H1 (cell line): ENCODE results near the gene TFAP2C. TPM values are rescaled to one million over a fixed set of nuclear protein-coding genes. Genes with fewer than 3 reads are reported as not detected.

ENCODE experiments used
- CTCF ChIA-PET: fragments of 300-600 bp; sonication (Branson Sonifier 250); formaldehyde crosslinking; loops from one replicate; lab custom pipeline; 2021; ENCODE audit not compliant: partially characterized antibody; lab: Charles Lee
- POLR2A ChIA-PET: fragments of 300-600 bp; sonication (Branson Sonifier 250); formaldehyde crosslinking; loops from one replicate; lab custom pipeline; 2021; ENCODE audit warnings: inconsistent platforms; ENCODE audit not compliant: partially characterized antibody; lab: Charles Lee
- DNase-seq, 2 experiments: peaks; one replicate each; pipeline versions ENCODE4 v3.0.0 to v3.0.0-alpha.2; 2010 to 2022; ENCODE audit warnings: low spot score in 2 of 2, low read depth in 1 of 2, mixed read lengths in 1 of 2
- FAIRE-seq: peaks from 2 replicates; lab custom pipeline; 2011; peaks lifted over from hg19 to GRCh38; lab: Jason Lieb, UNC
- H2AFZ ChIP-seq: 2 replicates; pipeline ENCODE4 v1.8.1; 2012; ENCODE audit warnings: low read length, inconsistent platforms
- H2AK5ac ChIP-seq: 2 replicates; pipeline ENCODE4 v1.6.1; 2013; ENCODE audit warnings: low read depth, low read length
- H2BK120ac ChIP-seq: replicated peaks from 2 replicates; pipeline ENCODE3; 2013; ENCODE audit warnings: low read depth, low read length, inconsistent platforms
- H2BK12ac ChIP-seq: 2 replicates; pipeline ENCODE4 v1.6.1; 2013; ENCODE audit warnings: low read depth, low read length
- H2BK15ac ChIP-seq: 2 replicates; pipeline ENCODE4 v1.6.1; 2013; ENCODE audit warnings: low read length
- H2BK20ac ChIP-seq: 2 replicates; pipeline ENCODE4 v1.6.1; 2013; ENCODE audit warnings: low read length
- H2BK5ac ChIP-seq: 2 replicates; pipeline ENCODE4 v1.6.1; 2013; ENCODE audit warnings: low read depth, low read length
- H3K14ac ChIP-seq: 2 replicates; pipeline ENCODE4 v1.6.1; 2013; ENCODE audit warnings: inconsistent platforms; ENCODE audit not compliant: insufficient read length
- H3K18ac ChIP-seq: 2 replicates; pipeline ENCODE4 v1.6.1; 2013; ENCODE audit warnings: low read length; ENCODE audit errors: extremely low read depth
- H3K23ac ChIP-seq: 2 replicates; pipeline ENCODE4 v1.6.1; 2013; ENCODE audit warnings: inconsistent platforms; ENCODE audit not compliant: insufficient read length
- H3K23me2 ChIP-seq: 2 replicates; pipeline ENCODE4 v1.6.1; 2013; ENCODE audit warnings: low read depth, low read length
- H3K27ac ChIP-seq: 2 replicates; pipeline ENCODE4 v1.6.1; 2011; ENCODE audit warnings: low read depth, low read length, inconsistent platforms
- H3K27me3 ChIP-seq, 4 experiments: replicated peaks in 1 of 4; 1 replicate in 1 of 4; 2 replicates in 3 of 4; pipeline versions ENCODE4 v1.6.1 to v1.8.1; 2011 to 2013; ENCODE audit warnings: low read length in 3 of 4, mild to moderate bottlenecking in 3 of 4, inconsistent platforms in 2 of 4, mixed read lengths in 2 of 4, moderate library complexity in 1 of 4; ENCODE audit not compliant: control insufficient read depth in 3 of 4, insufficient read depth in 3 of 4; ENCODE audit errors: extremely low read depth in 1 of 4
- H3K36me3 ChIP-seq, 4 experiments: 2 replicates each; pipeline versions ENCODE4 v1.6.1 to v1.8.1; 2011 to 2013; ENCODE audit warnings: mild to moderate bottlenecking in 4 of 4, low read length in 3 of 4, moderate library complexity in 2 of 4, control low read depth in 1 of 4, inconsistent platforms in 1 of 4; ENCODE audit not compliant: insufficient read depth in 4 of 4, control insufficient read depth in 2 of 4
- H3K4ac ChIP-seq: replicated peaks from 2 replicates; pipeline ENCODE3; 2013; ENCODE audit warnings: low read length, low read depth, mixed read lengths, inconsistent platforms; ENCODE audit not compliant: insufficient read length
- H3K4me1 ChIP-seq, 4 experiments: replicated peaks in 1 of 4; 1 replicate in 1 of 4; 2 replicates in 3 of 4; pipeline versions ENCODE4 v1.6.1 to v1.8.1; 2011 to 2013; ENCODE audit warnings: low read length in 3 of 4, inconsistent platforms in 2 of 4, mixed read lengths in 1 of 4; ENCODE audit not compliant: insufficient read depth in 4 of 4, control insufficient read depth in 3 of 4
- H3K4me2 ChIP-seq, 2 experiments: 2 replicates each; pipeline versions ENCODE4 v1.6.1 to v1.8.1; 2011 to 2013; ENCODE audit warnings: low read depth in 2 of 2, low read length in 2 of 2, control low read depth in 1 of 2, inconsistent platforms in 1 of 2, mild to moderate bottlenecking in 1 of 2; ENCODE audit not compliant: insufficient read depth in 1 of 2
- H3K4me3 ChIP-seq, 4 experiments: fragments of 200-600, 300-600 bp in 1 of 4; sonication (generic), shearing (Covaris generic), sonication (Bioruptor Twin) in 1 of 4; 2 replicates each; pipeline versions ENCODE4 v1.5.1 to v1.8.1; 2011 to 2016; ENCODE audit warnings: low read length in 4 of 4, low read depth in 3 of 4, control low read depth in 2 of 4, inconsistent platforms in 2 of 4, mild to moderate bottlenecking in 2 of 4, mixed read lengths in 1 of 4, moderate library complexity in 1 of 4; ENCODE audit not compliant: insufficient read depth in 2 of 4; ENCODE audit errors: extremely low read depth in 1 of 4
- H3K56ac ChIP-seq: replicated peaks from 2 replicates; pipeline ENCODE3; 2013; ENCODE audit warnings: low read depth, mild to moderate bottlenecking, mixed read lengths, low read length, inconsistent platforms; ENCODE audit not compliant: insufficient read length
- H3K79me1 ChIP-seq: 2 replicates; pipeline ENCODE4 v1.6.1; 2013; ENCODE audit warnings: low read depth, low read length, control low read depth
- H3K79me2 ChIP-seq, 2 experiments: 2 replicates each; pipeline versions ENCODE4 v1.6.1 to v1.8.1; 2012 to 2013; ENCODE audit warnings: low read length in 2 of 2, mild to moderate bottlenecking in 2 of 2, inconsistent platforms in 1 of 2; ENCODE audit not compliant: insufficient read depth in 2 of 2, control insufficient read depth in 1 of 2
- H3K9ac ChIP-seq, 4 experiments: replicated peaks in 1 of 4; 1 replicate in 1 of 4; 2 replicates in 3 of 4; pipeline versions ENCODE4 v1.6.1 to v1.8.1; 2011 to 2013; ENCODE audit warnings: low read depth in 3 of 4, low read length in 3 of 4, control low read depth in 2 of 4, mild to moderate bottlenecking in 2 of 4, moderate library complexity in 2 of 4, inconsistent platforms in 1 of 4; ENCODE audit errors: extremely low read depth in 1 of 4
- H3K9me3 ChIP-seq, 2 experiments: 2 replicates each; pipeline versions ENCODE4 v1.6.1 to v1.8.1; 2012 to 2013; ENCODE audit warnings: mild to moderate bottlenecking in 2 of 2, moderate library complexity in 2 of 2, control low read depth in 1 of 2, inconsistent platforms in 1 of 2, low read depth in 1 of 2, low read length in 1 of 2, mixed read lengths in 1 of 2; ENCODE audit not compliant: insufficient read depth in 2 of 2
- H4K20me1 ChIP-seq, 2 experiments: replicated peaks in 1 of 2; 2 replicates each; pipeline versions ENCODE3 to v1.8.1; 2011 to 2013; ENCODE audit warnings: inconsistent platforms in 2 of 2, low read length in 2 of 2, mild to moderate bottlenecking in 1 of 2; ENCODE audit not compliant: insufficient read depth in 2 of 2, control insufficient read depth in 1 of 2
- H4K5ac ChIP-seq: 2 replicates; pipeline ENCODE4 v1.6.1; 2013; ENCODE audit warnings: low read length, low read depth, mixed read lengths, inconsistent platforms; ENCODE audit not compliant: insufficient read length
- H4K8ac ChIP-seq: 2 replicates; pipeline ENCODE4 v1.8.0; 2013; ENCODE audit warnings: mild to moderate bottlenecking, moderate library complexity, low read length, inconsistent platforms; ENCODE audit not compliant: insufficient read depth; ENCODE audit errors: extremely low read depth
- H4K91ac ChIP-seq: replicated peaks from 2 replicates; pipeline ENCODE3; 2013; ENCODE audit warnings: low read length, mixed read lengths, inconsistent platforms; ENCODE audit not compliant: insufficient read length
- CREB1 ChIP-seq: IDR thresholded peaks from 2 replicates; pipeline ENCODE4 v1.6.1; 2012; ENCODE audit warnings: inconsistent platforms
- JUND ChIP-seq: IDR thresholded peaks from 2 replicates; pipeline ENCODE4 v1.6.1; 2011; ENCODE audit warnings: mild to moderate bottlenecking, improper control_type of control experiment, low read length
- NANOG ChIP-seq: IDR thresholded peaks from 2 replicates; pipeline ENCODE4 v1.6.1; 2011; ENCODE audit warnings: low read length, low read depth, mild to moderate bottlenecking, inconsistent platforms; ENCODE audit not compliant: insufficient read depth, poor library complexity, severe bottlenecking
- SP1 ChIP-seq: IDR thresholded peaks from 2 replicates; pipeline ENCODE4 v1.6.1; 2011; ENCODE audit warnings: low read depth, low read length
- TEAD4 ChIP-seq: IDR thresholded peaks from 2 replicates; pipeline ENCODE4 v1.6.1; 2012; ENCODE audit warnings: low read depth, low read length, inconsistent platforms, mixed read lengths
- YY1 ChIP-seq: IDR thresholded peaks from 2 replicates; pipeline ENCODE4 v1.6.1; 2011; ENCODE audit warnings: low read depth, mild to moderate bottlenecking, low read length
- WGBS, 2 experiments: shearing (Covaris generic) in 1 of 2; methylation state at CpG; one replicate each; pipeline versions ENCODE4 v1.1.6 to v1.1.7; 2013 to 2015; ENCODE audit warnings: low lambda C conversion rate in 2 of 2, mixed read lengths in 2 of 2, inconsistent platforms in 1 of 2, low coverage in 1 of 2, missing lambda C conversion rate in 1 of 2; ENCODE audit not compliant: insufficient replicate concordance in 2 of 2, insufficient coverage in 1 of 2, insufficient read length in 1 of 2; ENCODE audit errors: extremely low coverage in 1 of 2, missing lambda C conversion rate in 1 of 2; 5-methylcytosine and 5-hydroxymethylcytosine counted together
- polyA plus RNA-seq, 7 experiments: library from polyadenylated mRNA; depleted of rRNA in 3 of 7; stranded (reverse) in 5 of 7; unstranded in 2 of 7; fragments of >200 nt in 5 of 7; fragments of 200-250 nt in 2 of 7; gene quantifications; 1 replicate in 5 of 7; 2 replicates in 1 of 7; 4 replicates in 1 of 7; pipeline versions ENCODE4 v1.2.1 to v1.2.3, GENCODE V29; 2011 to 2013; ENCODE audit warnings: missing spikeins in 2 of 7, mixed read lengths in 2 of 7
- total RNA-seq: library from RNA; stranded (reverse); fragmentation: NEBNext Ultra II Directional; extraction: Animal tissue kit (Norgen Biotek cat#: 25700); gene quantifications from 2 replicates; pipeline ENCODE4 v1.2.1, GENCODE V29; 2021

Gene TFAP2C
- total and polyA plus RNA-seq, 2 of the 8 experiments (the other 6 are each of a cell fraction or from before 2014, with no cell fraction given), result 1.7 to 5.8 TPM

DNA sequence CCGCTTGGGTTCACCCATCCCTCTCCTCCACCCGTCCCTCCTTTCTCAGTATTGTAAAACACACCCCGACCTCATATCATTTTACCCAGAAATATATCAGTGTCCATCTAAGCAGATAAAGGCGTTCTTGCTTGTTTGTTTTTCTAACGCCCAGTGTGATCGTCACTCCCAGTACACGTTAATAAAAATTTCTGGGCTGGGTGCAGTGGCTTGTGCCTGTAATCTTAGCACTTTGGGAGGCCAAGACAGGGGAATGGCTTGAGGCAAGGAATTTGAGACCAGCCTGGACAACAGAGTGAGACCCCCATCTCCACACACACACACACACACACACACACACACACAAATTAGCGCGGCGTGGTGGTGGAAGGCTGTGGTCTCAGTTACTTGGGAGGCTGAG is 24.4 kb upstream of the TFAP2C start:
- no peak for FAIRE-seq
- no peak overlapping the region for H2BK20ac ChIP-seq

More for the DNA sequence above, 24.4 kb upstream of the TFAP2C start:
- Histone ChIP-seq H3K18ac (no peak overlapping the region), H3K4ac (no peak overlapping the region), H3K9ac (no peak overlapping the region), H3K36me3 (no peaks in the 10 kb centered on the region), H3K14ac (no peak overlapping the region), H3K23me2 (no peaks in the 10 kb centered on the region), H3K56ac (no peak overlapping the region), H2AFZ (no peak overlapping the region), H3K27me3 (no peaks in the 10 kb centered on the region), H3K79me2 (no peaks in the 10 kb centered on the region), H2AK5ac (no peak overlapping the region), H2BK120ac (no peak overlapping the region), H3K79me1 (no peaks in the 10 kb centered on the region), H3K27ac (no peak overlapping the region), H4K8ac (no peak overlapping the region), H3K4me3 (no peak overlapping the region), H2BK12ac (no peak overlapping the region), H4K91ac (no peak overlapping the region), H4K20me1 (no peaks in the 10 kb centered on the region), H3K23ac (no peak overlapping the region), H3K4me1 (no peaks in the 10 kb centered on the region; a peak in 1 of 7 replicates), H3K9me3 (no peaks in the 10 kb centered on the region), H2BK15ac (no peak overlapping the region), H2BK5ac (no peak overlapping the region), H3K4me2 (no peak overlapping the region), H4K5ac (no peak overlapping the region)
- 97% methylated on average over 9 of the region's 10 CpGs; no CpG with 5 or more reads in 1 of the 2 experiments for WGBS, 2 experiments
- DNase-seq, result no peak
- POLR2A ChIA-PET, result no interaction called here
- TF ChIP-seq YY1 (no peak), SP1 (no peak), TEAD4 (no peak), NANOG (no peak), CREB1 (no peak), JUND (no peak)
- CTCF ChIA-PET, result no interaction called here
